KMS-11 (cell line): ENCODE results near the gene NKPD1.

ENCODE experiments used
- H2AFZ ChIP-seq: fragments of 200-600 bp; sonication (generic); 2 replicates; pipeline ENCODE4 v1.6.1; 2016; ENCODE audit warnings: antibody characterized with exemption, mixed run types, low read depth
- H3K27ac ChIP-seq: fragments of 200-600 bp; sonication (generic); 2 replicates; pipeline ENCODE4 v1.6.1; 2016; ENCODE audit warnings: mild to moderate bottlenecking, mixed run types
- H3K27me3 ChIP-seq: fragments of 200-600 bp; sonication (generic); 2 replicates; pipeline ENCODE4 v1.6.1; 2017; ENCODE audit warnings: mild to moderate bottlenecking, low read depth, mixed run types, moderate library complexity; ENCODE audit not compliant: insufficient read depth
- H3K36me3 ChIP-seq: fragments of 200-600 bp; sonication (generic); 2 replicates; pipeline ENCODE4 v1.6.1; 2017; ENCODE audit warnings: mild to moderate bottlenecking, mixed run types; ENCODE audit not compliant: insufficient read depth
- H3K4me1 ChIP-seq: fragments of 200-600 bp; sonication (generic); 2 replicates; pipeline ENCODE4 v1.6.1; 2016; ENCODE audit warnings: mild to moderate bottlenecking, low read depth, mixed run types; ENCODE audit not compliant: poor library complexity, severe bottlenecking
- H3K4me2 ChIP-seq: fragments of 200-600 bp; sonication (generic); 2 replicates; pipeline ENCODE4 v1.7.0; 2016; ENCODE audit warnings: mild to moderate bottlenecking, mixed run types
- H3K4me3 ChIP-seq: fragments of 200-600 bp; sonication (generic); IDR thresholded peaks from 2 replicates; pipeline ENCODE4 v1.6.1; 2017; ENCODE audit warnings: low read depth, low read length, mixed read lengths; ENCODE audit not compliant: insufficient read depth
- H3K79me2 ChIP-seq: fragments of 200-600 bp; sonication (generic); 2 replicates; pipeline ENCODE4 v1.6.1; 2016; ENCODE audit warnings: low read depth, mixed run types; ENCODE audit not compliant: insufficient read depth
- H3K9ac ChIP-seq: fragments of 200-600 bp; sonication (generic); 2 replicates; pipeline ENCODE4 v1.6.1; 2016; ENCODE audit warnings: mild to moderate bottlenecking, mixed run types
- H4K20me1 ChIP-seq: fragments of 200-600 bp; sonication (generic); 2 replicates; pipeline ENCODE4 v1.6.1; 2016; ENCODE audit warnings: mild to moderate bottlenecking, mixed run types; ENCODE audit not compliant: insufficient read depth
- TF ChIP-seq, protein P1 (sequence below): fragments of 200-600 bp; sonication (generic); conservative IDR thresholded peaks from 2 replicates; pipeline ENCODE4 v1.6.1; 2017; ENCODE audit warnings: low read depth, mild to moderate bottlenecking, antibody characterized with exemption, low read length, moderate library complexity, mixed read lengths

NKPD1 gene, protein sequence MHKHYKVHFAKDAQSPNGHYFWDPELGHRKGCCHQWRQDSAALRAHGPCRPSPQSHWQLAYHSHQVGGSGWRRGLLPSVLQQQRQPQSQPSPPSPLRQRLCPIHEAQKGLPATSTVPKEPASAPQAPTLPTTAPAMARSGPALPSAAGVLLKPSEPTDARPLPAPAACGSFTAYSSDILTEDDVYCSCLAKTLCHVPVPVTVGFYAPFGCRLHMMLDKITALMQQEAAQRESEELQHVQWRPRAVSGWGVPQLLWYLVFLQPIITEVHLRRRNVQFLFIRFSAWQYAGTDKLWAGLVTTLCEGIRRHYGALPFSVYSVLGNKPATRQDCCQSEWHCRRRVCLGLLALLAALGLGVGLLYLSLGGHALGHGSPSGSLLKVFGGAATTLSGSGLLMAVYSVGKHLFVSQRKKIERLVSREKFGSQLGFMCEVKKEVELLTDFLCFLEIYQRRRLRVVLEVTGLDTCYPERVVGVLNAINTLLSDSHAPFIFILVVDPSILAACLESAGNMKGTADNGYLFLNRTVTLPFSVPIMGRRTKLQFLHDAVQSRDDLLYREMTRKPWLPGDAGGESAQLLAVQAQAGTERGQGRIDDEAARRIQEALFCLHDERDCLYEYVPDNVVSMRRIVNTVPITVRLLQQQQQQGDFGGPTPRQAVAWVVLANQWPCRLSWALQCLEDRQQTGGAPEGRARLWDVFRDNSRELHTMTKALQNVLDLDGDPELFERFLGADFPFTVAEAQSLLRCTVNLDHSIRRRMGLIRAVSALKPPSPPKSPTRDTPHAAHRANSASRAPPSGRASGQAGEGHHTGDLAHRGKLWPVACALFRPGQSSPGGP

DNA sequence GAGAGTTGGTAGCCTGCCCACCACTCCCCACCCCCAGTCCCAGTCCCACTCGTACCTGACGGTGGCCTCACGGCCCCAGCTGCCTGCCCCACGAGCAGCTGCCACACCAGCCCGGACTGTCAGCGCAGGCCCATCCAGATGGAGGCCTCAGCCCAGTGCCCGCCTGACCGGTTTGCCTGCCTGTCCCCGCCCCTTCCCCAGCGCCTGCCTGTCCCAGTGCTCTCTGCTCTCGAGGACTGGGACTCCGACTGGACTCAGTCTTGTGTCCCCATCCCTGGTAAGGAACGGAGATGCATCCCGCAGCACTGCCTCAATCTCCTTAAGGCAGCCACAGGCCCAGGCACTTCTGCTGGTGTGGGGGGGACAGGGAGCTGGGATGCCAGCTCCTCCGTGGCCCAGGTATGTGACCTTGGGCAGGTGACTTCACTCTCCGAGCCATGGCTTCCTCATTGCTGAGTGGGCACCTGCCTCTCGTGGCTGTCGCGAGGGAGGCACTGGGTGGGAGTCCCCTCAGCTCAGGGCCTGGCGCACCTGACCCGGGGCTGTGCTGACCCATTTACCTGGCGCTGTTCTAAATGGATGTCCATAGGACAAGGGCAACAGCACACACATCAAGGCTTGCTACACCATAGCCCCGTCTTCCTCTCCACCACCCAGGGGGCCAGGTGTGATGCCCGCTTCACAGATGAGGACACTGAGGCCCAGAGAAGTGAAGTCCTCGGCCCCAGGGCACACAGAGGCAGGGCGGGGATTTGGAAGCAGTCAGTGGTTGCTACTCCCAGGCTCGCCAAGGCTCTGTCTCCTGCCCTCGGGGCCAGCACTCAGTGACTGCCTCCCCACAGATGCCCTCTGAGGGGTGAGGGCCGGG, at the start of gene NKPD1:
Gene NKPD1 (minus strand): TSS at position 113 of the 868 bp plus-strand sequence. CDS start 832 bp downstream, outside the sequence.
- H2AFZ ChIP-seq = no peak within 1 kb of the TSS
- H3K79me2 ChIP-seq = no peaks in the 10 kb centered on the region
- no peak within 1 kb of the TSS for H3K9ac ChIP-seq
- H3K36me3 ChIP-seq = no peaks in the 10 kb centered on the region
- no peaks in the 10 kb centered on the region for H4K20me1 ChIP-seq
- H3K4me2 ChIP-seq = no peak within 1 kb of the TSS
- TF ChIP-seq, protein P1, sequence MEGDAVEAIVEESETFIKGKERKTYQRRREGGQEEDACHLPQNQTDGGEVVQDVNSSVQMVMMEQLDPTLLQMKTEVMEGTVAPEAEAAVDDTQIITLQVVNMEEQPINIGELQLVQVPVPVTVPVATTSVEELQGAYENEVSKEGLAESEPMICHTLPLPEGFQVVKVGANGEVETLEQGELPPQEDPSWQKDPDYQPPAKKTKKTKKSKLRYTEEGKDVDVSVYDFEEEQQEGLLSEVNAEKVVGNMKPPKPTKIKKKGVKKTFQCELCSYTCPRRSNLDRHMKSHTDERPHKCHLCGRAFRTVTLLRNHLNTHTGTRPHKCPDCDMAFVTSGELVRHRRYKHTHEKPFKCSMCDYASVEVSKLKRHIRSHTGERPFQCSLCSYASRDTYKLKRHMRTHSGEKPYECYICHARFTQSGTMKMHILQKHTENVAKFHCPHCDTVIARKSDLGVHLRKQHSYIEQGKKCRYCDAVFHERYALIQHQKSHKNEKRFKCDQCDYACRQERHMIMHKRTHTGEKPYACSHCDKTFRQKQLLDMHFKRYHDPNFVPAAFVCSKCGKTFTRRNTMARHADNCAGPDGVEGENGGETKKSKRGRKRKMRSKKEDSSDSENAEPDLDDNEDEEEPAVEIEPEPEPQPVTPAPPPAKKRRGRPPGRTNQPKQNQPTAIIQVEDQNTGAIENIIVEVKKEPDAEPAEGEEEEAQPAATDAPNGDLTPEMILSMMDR = no peak
- H3K4me1 ChIP-seq = peaks cover 14% of the 10 kb centered on the region
- no peak within 1 kb of the TSS for H3K4me3 ChIP-seq
- H3K27me3 ChIP-seq = 0 out of 2 replicates have a peak, but pooled peaks cover 3% of the 10 kb centered on the region
- H3K27ac ChIP-seq = no peak within 1 kb of the TSS

DNA sequence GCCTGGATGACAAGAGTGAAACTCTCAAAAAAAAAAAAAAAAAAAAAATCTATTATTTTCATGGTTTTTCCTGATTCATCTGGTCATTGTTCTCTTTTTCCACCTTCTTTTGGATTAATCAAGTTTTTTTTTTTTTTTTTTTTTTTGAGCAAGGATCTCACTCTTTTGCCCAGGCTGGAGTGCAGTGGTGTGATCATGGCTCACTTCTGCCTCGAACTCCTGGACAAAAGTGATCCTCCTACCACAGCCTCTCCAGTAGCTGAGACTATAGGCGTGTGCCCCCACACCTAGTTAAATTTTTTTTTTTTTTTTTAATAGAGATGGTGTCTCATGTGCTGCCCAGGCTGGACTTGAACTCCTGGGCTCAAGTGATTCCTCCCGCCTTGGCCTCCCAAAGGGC, 45.5 kb upstream of the NKPD1 start:
- TF ChIP-seq, protein P1 = no peak
- H3K27ac ChIP-seq = no peak overlapping the region
- H3K79me2 ChIP-seq = no peaks in the 10 kb centered on the region
- no peaks in the 10 kb centered on the region for H3K27me3 ChIP-seq
- H3K9ac ChIP-seq = no peak overlapping the region
- H2AFZ ChIP-seq = no peak overlapping the region
- no peaks in the 10 kb centered on the region for H4K20me1 ChIP-seq
- no peaks in the 10 kb centered on the region for H3K36me3 ChIP-seq
- H3K4me3 ChIP-seq = no peak overlapping the region
- no peaks in the 10 kb centered on the region for H3K4me1 ChIP-seq
- no peak overlapping the region for H3K4me2 ChIP-seq

DNA sequence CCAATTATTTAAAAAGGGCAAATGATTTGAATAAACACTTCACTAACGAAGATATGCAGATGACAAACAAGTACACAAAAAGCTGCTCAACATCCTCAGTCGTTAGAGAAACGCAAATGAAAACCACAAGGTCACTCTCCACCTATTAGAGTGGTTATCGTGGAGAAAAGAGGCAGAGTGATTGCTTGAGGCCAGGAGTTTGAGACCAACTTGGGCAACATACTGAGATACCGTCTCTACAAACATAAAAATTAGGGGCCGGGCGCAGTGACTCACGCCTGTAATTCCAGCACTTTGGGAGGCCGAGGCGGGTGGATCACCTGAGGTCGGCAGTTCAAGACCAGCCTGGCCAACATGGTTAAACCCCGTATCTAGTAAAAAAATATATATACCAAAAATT, 45.0 kb upstream of the NKPD1 start:
- Histone ChIP-seq H3K4me2 (no peak overlapping the region), H3K79me2 (no peaks in the 10 kb centered on the region), H3K4me1 (no peaks in the 10 kb centered on the region), H3K27me3 (no peaks in the 10 kb centered on the region), H3K9ac (no peak overlapping the region), H3K27ac (no peak overlapping the region), H4K20me1 (no peaks in the 10 kb centered on the region), H2AFZ (no peak overlapping the region), H3K36me3 (no peaks in the 10 kb centered on the region), H3K4me3 (no peak overlapping the region)
- TF ChIP-seq, protein P1 = no peak

DNA sequence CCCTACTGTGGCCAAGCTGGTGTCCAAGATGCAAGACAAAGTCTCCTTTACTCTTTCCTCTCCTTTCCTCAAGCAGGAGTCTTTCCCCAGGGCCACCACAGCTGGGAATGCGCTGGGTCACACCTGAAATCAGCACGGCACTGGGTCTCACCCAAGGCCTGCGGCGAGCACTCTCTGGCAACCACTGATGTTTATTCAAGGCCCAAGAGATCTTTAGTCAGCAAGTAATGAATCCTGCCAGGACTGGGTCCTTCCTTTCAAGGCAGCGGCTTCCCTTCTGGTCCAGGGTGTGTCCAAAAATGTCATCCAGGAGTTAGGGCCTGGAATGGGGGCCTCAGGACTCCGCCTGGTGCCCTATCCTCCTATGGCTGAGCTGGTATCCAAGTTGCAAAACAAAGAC, 41.9 kb upstream of the NKPD1 start:
- Histone ChIP-seq H3K27me3 (no peaks in the 10 kb centered on the region), H3K4me2 (no peak overlapping the region), H3K4me3 (no peak overlapping the region), H3K36me3 (no peaks in the 10 kb centered on the region), H3K27ac (no peak overlapping the region), H3K9ac (no peak overlapping the region), H2AFZ (no peak overlapping the region), H3K79me2 (no peaks in the 10 kb centered on the region), H3K4me1 (no peaks in the 10 kb centered on the region), H4K20me1 (no peaks in the 10 kb centered on the region)
- TF ChIP-seq, protein P1 = no peak
